ENCODE data around the gene SMIM10L2A. TPM values are rescaled to one million over a fixed set of nuclear protein-coding genes. Genes with fewer than 3 reads are reported as not detected.

SMIM10L2A gene
- total RNA-seq, 1 donor from 2014 or later = 1.3 TPM

DNA sequence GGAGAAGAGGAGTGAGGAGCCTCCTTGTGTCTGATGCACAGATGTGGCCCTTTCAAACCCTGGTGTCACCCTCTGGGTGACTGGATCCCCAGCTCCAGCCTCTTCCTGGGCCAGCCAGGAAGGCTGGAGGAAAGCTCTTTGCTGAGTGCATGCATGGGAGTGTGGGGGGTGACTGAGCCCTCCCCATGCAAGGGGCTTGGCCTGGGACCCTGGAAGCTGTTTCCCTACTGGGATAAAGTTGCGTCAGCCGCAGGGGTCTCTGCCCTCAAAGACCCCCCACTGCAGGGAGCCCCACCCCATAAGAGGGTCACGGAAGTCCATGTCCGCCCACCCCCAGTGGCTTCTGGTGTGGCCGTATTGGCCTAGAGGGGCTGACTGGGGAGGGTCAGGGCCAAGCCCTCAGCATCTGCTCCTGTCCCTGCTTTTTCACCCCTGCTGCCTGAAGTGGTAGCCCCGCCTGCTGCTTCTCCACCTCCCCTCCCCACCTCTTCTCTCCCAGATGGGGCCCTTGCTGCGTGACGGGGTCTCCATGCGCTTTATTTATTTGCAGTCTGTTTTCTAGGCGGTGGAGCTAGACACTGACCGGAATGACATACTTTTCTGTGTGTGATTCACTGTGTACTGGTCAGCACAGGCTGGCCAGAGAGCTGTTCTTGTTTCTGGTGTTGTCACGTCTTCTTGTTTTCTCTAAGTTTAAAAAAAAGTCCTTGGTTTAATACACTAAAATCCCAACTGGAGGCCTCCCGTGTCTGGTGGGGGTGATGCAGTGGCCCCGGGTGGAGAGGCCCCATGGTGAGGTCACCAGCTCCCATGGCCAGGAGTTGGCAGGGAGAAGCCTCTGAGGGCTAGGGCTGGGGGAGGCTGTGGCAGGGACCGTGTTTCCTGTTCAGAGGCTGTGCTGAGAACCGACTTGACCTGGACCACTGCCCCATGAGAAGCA, 3.6 kb downstream of the SMIM10L2A start:
- DNase-seq (ENCODE audit: low spot score) = no peak
- Mint-ChIP-seq H3K4me3 (no peak overlapping the region), H3K27ac (no peak overlapping the region), H3K4me1 (ENCODE audit: low read depth) (peaks cover 4% of the 10 kb centered on the region), H3K36me3 (ENCODE audit: low read depth) (peaks cover 1% of the 10 kb centered on the region), H3K9me3 (no peaks in the 10 kb centered on the region), H3K27me3 (ENCODE audit: insufficient read depth) (peaks cover 10% of the 10 kb centered on the region)
- intact Hi-C loops (cut with micrococcal nuclease) = no loop called here

DNA sequence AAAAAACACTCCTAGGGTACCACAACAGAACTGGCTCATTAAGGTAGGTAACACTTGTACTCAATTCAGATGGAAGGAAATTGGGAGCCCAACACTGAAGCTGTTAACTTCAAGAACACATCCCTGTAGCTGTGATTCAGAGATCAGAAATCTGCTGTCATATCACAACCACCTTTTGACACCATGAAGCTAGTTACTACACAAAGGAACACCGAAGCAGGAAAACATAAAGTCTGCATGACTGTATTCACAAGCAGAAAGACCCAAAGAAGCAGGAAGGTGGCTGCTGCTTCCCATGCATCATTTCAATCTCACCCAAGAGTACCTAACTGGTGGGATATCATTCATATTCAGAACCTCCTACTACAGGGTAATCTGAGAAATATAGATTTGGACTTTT, 7.7 kb downstream of the SMIM10L2A start:
- Mint-ChIP-seq H3K9me3 (peaks cover 6% of the 10 kb centered on the region), H3K4me1 (ENCODE audit: low read depth) (peaks cover 10% of the 10 kb centered on the region)

GRCh38 chrX:135431886-135432285, 10.1 kb downstream of the SMIM10L2A start:
- peaks cover 10% of the 10 kb centered on the region for H3K4me1 Mint-ChIP-seq (ENCODE audit: low read depth)
- H3K27ac Mint-ChIP-seq = no peak overlapping the region
- H3K9me3 Mint-ChIP-seq = peaks cover 6% of the 10 kb centered on the region
- intact Hi-C loops (cut with micrococcal nuclease) = loop anchor here (2.0 kb wide), 1 partner anchor 47 kb away; no protein-coding TSS in a partner anchor
- no peak for DNase-seq (ENCODE audit: low spot score)
- H3K4me3 Mint-ChIP-seq = no peak overlapping the region
- H3K36me3 Mint-ChIP-seq (ENCODE audit: low read depth) = peaks cover 1% of the 10 kb centered on the region
- H3K27me3 Mint-ChIP-seq (ENCODE audit: insufficient read depth) = peaks cover 5% of the 10 kb centered on the region

More for the DNA sequence above, 7.7 kb downstream of the SMIM10L2A start:
- Mint-ChIP-seq H3K27me3 (ENCODE audit: insufficient read depth) (peaks cover 7% of the 10 kb centered on the region), H3K27ac (no peak overlapping the region), H3K36me3 (ENCODE audit: low read depth) (peaks cover 1% of the 10 kb centered on the region), H3K4me3 (no peak overlapping the region)
- intact Hi-C loops (cut with micrococcal nuclease) = no loop called here
- no peak for DNase-seq (ENCODE audit: low spot score)

DNA sequence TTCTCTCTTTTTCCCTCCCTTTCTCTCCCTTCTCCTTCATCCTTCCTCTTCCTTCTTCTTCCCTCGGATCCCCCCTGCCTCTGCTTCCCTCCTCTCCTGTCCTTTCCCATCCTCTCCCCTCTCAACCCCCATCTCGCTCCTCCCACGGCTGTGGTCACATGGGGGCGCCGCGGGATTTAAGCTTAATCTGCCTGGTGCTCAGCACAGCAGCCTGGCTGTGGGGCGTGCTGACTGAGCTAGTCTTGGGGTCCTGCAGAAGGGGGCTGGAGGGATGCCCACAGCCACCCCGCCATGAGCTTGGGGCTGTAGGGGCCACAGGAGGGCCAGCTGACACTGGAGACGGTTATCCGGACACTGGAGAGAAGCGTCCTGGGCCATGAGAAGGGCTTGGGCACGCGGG, 10.7 kb downstream of the SMIM10L2A start:
- Mint-ChIP-seq H3K36me3 (ENCODE audit: low read depth) (peaks cover 1% of the 10 kb centered on the region), H3K27ac (no peak overlapping the region), H3K4me3 (no peak overlapping the region), H3K9me3 (peaks cover 6% of the 10 kb centered on the region), H3K4me1 (ENCODE audit: low read depth) (peaks cover 10% of the 10 kb centered on the region), H3K27me3 (ENCODE audit: insufficient read depth) (peaks cover 5% of the 10 kb centered on the region)
- DNase-seq (ENCODE audit: low spot score) = no peak
- intact Hi-C loops (cut with micrococcal nuclease) = loop anchor here (2.0 kb wide), 1 partner anchor 48 kb away; no protein-coding TSS in a partner anchor

DNA sequence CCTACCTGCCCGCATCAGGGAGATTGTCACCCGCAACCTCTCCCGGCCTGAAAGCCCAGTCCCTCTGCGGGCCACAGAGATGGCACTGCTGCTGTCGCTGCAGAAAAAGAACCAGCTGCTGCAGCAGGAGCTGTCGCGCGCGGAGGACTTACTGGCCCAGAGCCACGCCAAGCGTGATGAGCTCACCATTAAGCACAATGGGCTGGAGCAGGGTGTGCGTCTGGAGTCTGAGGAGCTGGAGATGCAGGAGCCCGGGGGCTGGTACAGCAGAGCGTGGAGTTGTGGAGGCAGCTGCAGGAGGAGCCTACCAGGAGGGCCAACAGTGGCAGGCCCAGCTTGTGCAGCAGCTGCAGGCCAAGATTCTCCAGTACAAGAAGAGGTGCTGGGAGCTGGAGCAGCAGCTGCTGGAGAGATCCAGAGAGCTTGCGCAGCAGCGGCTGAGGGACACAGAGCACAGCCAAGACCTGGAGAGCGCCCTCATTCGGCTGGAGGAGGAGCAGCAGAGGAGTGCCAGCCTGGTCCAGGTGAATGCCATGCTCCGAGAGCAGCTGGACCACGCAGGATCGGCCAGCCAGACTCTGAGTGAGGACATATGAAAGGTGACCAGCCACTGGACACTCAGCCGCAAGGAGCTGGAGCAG, 11.3 kb downstream of the SMIM10L2A start:
- intact Hi-C loops (cut with micrococcal nuclease) = loop anchor here (2.0 kb wide), 1 partner anchor 48 kb away; no protein-coding TSS in a partner anchor
- no peak overlapping the region for H3K4me3 Mint-ChIP-seq
- no peak overlapping the region for H3K27ac Mint-ChIP-seq
- H3K4me1 Mint-ChIP-seq (ENCODE audit: low read depth) = peaks cover 10% of the 10 kb centered on the region
- peaks cover 1% of the 10 kb centered on the region for H3K36me3 Mint-ChIP-seq (ENCODE audit: low read depth)
- no peak for DNase-seq (ENCODE audit: low spot score)
- H3K27me3 Mint-ChIP-seq (ENCODE audit: insufficient read depth) = peaks cover 5% of the 10 kb centered on the region
- H3K9me3 Mint-ChIP-seq = peaks cover 6% of the 10 kb centered on the region

DNA sequence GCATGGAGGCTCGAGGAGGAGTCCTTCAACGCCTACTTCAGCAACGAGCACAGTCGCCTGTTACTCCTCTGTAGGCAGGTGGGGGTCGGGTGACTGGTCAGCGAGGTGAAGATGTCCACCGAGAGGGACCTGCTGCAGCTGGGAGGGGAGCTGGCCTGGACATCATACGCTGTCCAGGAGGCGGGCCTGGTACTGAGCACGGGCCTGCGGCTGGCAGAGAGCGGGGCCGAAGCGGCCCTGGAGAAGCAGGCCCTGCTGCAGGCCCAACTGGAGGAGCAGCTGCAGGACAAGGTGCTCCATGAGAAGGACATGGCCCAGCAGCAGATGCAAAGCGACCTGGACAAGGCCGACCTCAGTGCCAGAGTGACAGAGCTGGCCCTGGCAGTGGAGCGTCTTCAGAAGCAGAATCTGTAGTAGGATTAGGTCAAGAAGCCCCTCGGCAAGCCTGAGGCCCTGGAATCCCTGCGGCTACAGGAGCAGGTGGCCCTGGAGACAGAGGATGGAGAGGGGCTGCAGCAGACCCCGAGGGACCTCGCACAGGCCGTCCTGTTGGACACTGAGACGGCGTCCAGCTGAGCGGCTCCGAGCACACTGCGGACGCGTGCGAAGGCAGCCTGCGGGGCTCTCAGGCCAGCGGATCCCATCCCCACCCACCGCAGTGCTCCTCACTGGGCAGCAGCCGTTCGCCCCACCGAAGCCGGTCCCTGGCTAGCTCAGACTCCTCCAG, 11.9 kb downstream of the SMIM10L2A start:
- intact Hi-C loops (cut with micrococcal nuclease) = loop anchor here (2.0 kb wide), 1 partner anchor 49 kb away; no protein-coding TSS in a partner anchor
- Mint-ChIP-seq H3K4me3 (no peak overlapping the region), H3K27me3 (ENCODE audit: insufficient read depth) (peaks cover 4% of the 10 kb centered on the region), H3K36me3 (ENCODE audit: low read depth) (peaks cover 1% of the 10 kb centered on the region), H3K27ac (no peak overlapping the region), H3K4me1 (ENCODE audit: low read depth) (peaks cover 10% of the 10 kb centered on the region), H3K9me3 (peaks cover 6% of the 10 kb centered on the region)
- DNase-seq (ENCODE audit: low spot score) = no peak

- no peak for DNase-seq (ENCODE audit: low spot score)
- intact Hi-C loops (cut with micrococcal nuclease) = no loop called here
- Mint-ChIP-seq H3K36me3 (ENCODE audit: low read depth) (peaks cover 1% of the 10 kb centered on the region), H3K4me3 (no peak overlapping the region), H3K9me3 (peaks cover 6% of the 10 kb centered on the region), H3K27me3 (ENCODE audit: insufficient read depth) (peaks cover 2% of the 10 kb centered on the region), H3K27ac (no peak overlapping the region), H3K4me1 (ENCODE audit: low read depth) (peaks cover 10% of the 10 kb centered on the region)
Observed at GRCh38 chrX:135434258-135435138, 12.8 kb downstream of the SMIM10L2A start.

- H3K9me3 Mint-ChIP-seq = peaks cover 6% of the 10 kb centered on the region
- DNase-seq (ENCODE audit: low spot score) = no peak
- intact Hi-C loops (cut with micrococcal nuclease) = no loop called here
Observed at GRCh38 chrX:135435139-135435922, 13.6 kb downstream of the SMIM10L2A start.

DNA sequence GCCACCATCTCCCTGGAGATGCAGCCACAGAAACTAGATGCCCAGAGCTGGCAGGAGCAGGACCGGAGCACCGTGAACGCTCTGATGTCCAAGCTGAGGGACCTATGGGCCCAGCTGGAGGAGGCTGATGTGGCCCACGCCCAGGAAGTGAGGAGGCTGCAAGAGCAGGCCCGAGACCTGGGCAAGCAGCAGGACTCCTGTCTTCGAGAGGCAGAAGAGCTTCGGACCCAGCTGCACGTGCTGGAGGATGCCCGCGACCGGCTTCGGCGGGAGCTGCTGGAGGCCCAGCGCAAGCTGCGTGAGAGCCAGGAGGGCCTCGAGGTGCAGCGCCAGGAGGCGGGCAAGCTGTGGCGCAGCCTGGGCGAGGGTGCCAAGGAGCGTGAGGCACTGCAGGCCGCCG, 14.2 kb downstream of the SMIM10L2A start:
- Mint-ChIP-seq H3K27ac (no peak overlapping the region), H3K27me3 (ENCODE audit: insufficient read depth) (peaks cover 3% of the 10 kb centered on the region), H3K4me3 (no peak overlapping the region), H3K36me3 (ENCODE audit: low read depth) (no peaks in the 10 kb centered on the region), H3K9me3 (peaks cover 5% of the 10 kb centered on the region), H3K4me1 (ENCODE audit: low read depth) (peaks cover 10% of the 10 kb centered on the region)
- intact Hi-C loops (cut with micrococcal nuclease) = no loop called here
- no peak for DNase-seq (ENCODE audit: low spot score)

More at GRCh38 chrX:135435139-135435922, 13.6 kb downstream of the SMIM10L2A start:
- Mint-ChIP-seq H3K4me3 (no peak overlapping the region), H3K36me3 (ENCODE audit: low read depth) (no peaks in the 10 kb centered on the region), H3K4me1 (ENCODE audit: low read depth) (peaks cover 10% of the 10 kb centered on the region), H3K27me3 (ENCODE audit: insufficient read depth) (peaks cover 2% of the 10 kb centered on the region), H3K27ac (no peak overlapping the region)

DNA sequence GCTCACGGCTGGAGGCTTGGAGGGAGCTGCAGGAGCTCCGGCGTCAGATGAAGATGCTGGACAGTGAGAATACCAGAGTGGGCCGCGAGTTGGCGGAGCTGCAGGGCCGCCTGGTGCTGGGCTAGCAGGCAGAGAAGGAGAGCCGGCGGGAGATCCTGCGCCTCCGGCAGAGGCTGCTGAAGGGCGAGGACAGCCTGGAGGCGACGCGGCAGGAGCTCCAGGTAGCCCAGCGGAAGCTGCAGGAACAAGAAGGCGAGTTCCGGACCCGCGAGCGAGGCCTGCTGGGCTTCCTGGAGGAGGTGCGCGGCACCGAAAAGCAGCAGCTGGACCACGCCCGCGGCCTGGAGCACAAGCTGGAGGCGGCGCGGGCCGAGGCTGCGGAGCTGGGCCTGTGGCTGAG, 14.7 kb downstream of the SMIM10L2A start:
- peaks cover 6% of the 10 kb centered on the region for H3K4me1 Mint-ChIP-seq (ENCODE audit: low read depth)
- peaks cover under 1% of the 10 kb centered on the region for H3K9me3 Mint-ChIP-seq
- H3K27me3 Mint-ChIP-seq (ENCODE audit: insufficient read depth) = peaks cover 7% of the 10 kb centered on the region
- intact Hi-C loops (cut with micrococcal nuclease) = no loop called here
- H3K27ac Mint-ChIP-seq = no peak overlapping the region
- DNase-seq (ENCODE audit: low spot score) = no peak
- H3K4me3 Mint-ChIP-seq = no peak overlapping the region
- no peaks in the 10 kb centered on the region for H3K36me3 Mint-ChIP-seq (ENCODE audit: low read depth)

GRCh38 chrX:135436966-135437866, 15.5 kb downstream of the SMIM10L2A start:
- H3K4me1 Mint-ChIP-seq (ENCODE audit: low read depth) = no peaks in the 10 kb centered on the region
- DNase-seq (ENCODE audit: low spot score) = no peak
- H3K36me3 Mint-ChIP-seq (ENCODE audit: low read depth) = no peaks in the 10 kb centered on the region
- intact Hi-C loops (cut with micrococcal nuclease) = no loop called here
- H3K27me3 Mint-ChIP-seq (ENCODE audit: insufficient read depth) = peaks cover 7% of the 10 kb centered on the region
- H3K9me3 Mint-ChIP-seq = no peaks in the 10 kb centered on the region
- no peak overlapping the region for H3K4me3 Mint-ChIP-seq
- no peak overlapping the region for H3K27ac Mint-ChIP-seq

Data from activated T-helper 1 cell treated with anti-CD3 and anti-CD28 coated beads, Interleukin-12 subunit alpha, Interleukin-12 subunit beta, Interleukin-2, Interleukin-4 antibody, amounts not matched to agents 30 ng/mL and 10 ng/mL and 1 ng/mL, durations not matched to agents 14 hours and 24 hours and 36 hours (primary cell).